Neural cell (in vitro differentiated cells): Measurements from ENCODE around the gene TBC1D24. TPM values are rescaled to one million over a fixed set of nuclear protein-coding genes. Genes with fewer than 3 reads are reported as not detected.

ENCODE experiments used
- H2AFZ ChIP-seq: fragments of 200-600, 300-800 bp; sonication (generic), shearing (Covaris generic); 2 replicates; pipeline ENCODE4 v1.6.0; 2014; ENCODE audit warnings: low read depth, mild to moderate bottlenecking, antibody characterized with exemption, low read length, moderate library complexity
- H3F3A ChIP-seq: fragments of 200-600 bp; shearing (Covaris generic); 2 replicates; pipeline ENCODE4 v1.6.1; 2016; ENCODE audit warnings: mild to moderate bottlenecking, moderate library complexity, mixed read lengths, antibody characterized with exemption, low read length; ENCODE audit not compliant: insufficient read depth, poor library complexity, severe bottlenecking
- H3K27ac ChIP-seq: fragments of 200-600, 300-800 bp; sonication (generic), shearing (Covaris generic); 2 replicates; pipeline ENCODE4 v1.5.1; 2014; ENCODE audit warnings: mild to moderate bottlenecking, low read length, moderate library complexity
- H3K27me3 ChIP-seq: fragments of 300-800, 200-600 bp; sonication (generic), shearing (Covaris generic); 2 replicates; pipeline ENCODE4 v1.6.0; 2014; ENCODE audit warnings: mild to moderate bottlenecking, low read depth, low read length, moderate library complexity; ENCODE audit not compliant: insufficient read depth
- H3K36me3 ChIP-seq: fragments of 300-800, 200-600 bp; sonication (generic), shearing (Covaris generic); 2 replicates; pipeline ENCODE4 v1.5.1; 2014; ENCODE audit warnings: mild to moderate bottlenecking, antibody characterized with exemption, low read length, moderate library complexity; ENCODE audit not compliant: insufficient read depth
- H3K4me2 ChIP-seq: fragments of 300-800, 200-600 bp; sonication (generic), shearing (Covaris generic); 2 replicates; pipeline ENCODE4 v1.6.0; 2014; ENCODE audit warnings: mild to moderate bottlenecking, low read length
- H3K4me3 ChIP-seq: fragments of 300-800, 200-600 bp; sonication (generic), shearing (Covaris generic); 2 replicates; pipeline ENCODE4 v1.5.1; 2014; ENCODE audit warnings: mild to moderate bottlenecking, low read length, moderate library complexity
- H3K79me2 ChIP-seq: fragments of 200-600 bp; shearing (Covaris generic); replicated peaks from 2 replicates; pipeline ENCODE4 v1.6.0; 2014; ENCODE audit warnings: mild to moderate bottlenecking, low read length, moderate library complexity; ENCODE audit not compliant: insufficient read depth
- H3K9ac ChIP-seq: fragments of 300-800, 200-600 bp; sonication (generic), shearing (Covaris generic); 2 replicates; pipeline ENCODE4 v1.6.1; 2016; ENCODE audit warnings: mild to moderate bottlenecking, low read length, mixed read lengths
- H3K9me2 ChIP-seq: fragments of 200-600 bp; shearing (Covaris generic); 2 replicates; pipeline ENCODE4 v1.6.1; 2016; ENCODE audit warnings: mild to moderate bottlenecking, low read length, mixed read lengths; ENCODE audit not compliant: insufficient read depth
- H3K9me3 ChIP-seq: fragments of 200-600, 300-800 bp; sonication (generic), shearing (Covaris generic); 2 replicates; pipeline ENCODE4 v1.6.1; 2016; ENCODE audit warnings: mild to moderate bottlenecking, mixed run types, low read length, moderate library complexity, mixed read lengths
- H4K20me1 ChIP-seq: fragments of 200-600 bp; shearing (Covaris generic); 2 replicates; pipeline ENCODE4 v1.6.1; 2016; ENCODE audit warnings: mild to moderate bottlenecking, mixed run types; ENCODE audit not compliant: insufficient read depth
- EP300 ChIP-seq: fragments of 450-650 bp; conservative IDR thresholded peaks from 2 replicates; pipeline ENCODE4 v1.6.1; 2014; ENCODE audit warnings: antibody characterized with exemption, mild to moderate bottlenecking, moderate library complexity; ENCODE audit not compliant: poor library complexity, severe bottlenecking
- EZH2 ChIP-seq: fragments of 200-600, 300-800 bp; shearing (Covaris generic), sonication (generic); IDR thresholded peaks from 2 replicates; pipeline ENCODE4 v1.6.1; 2014; ENCODE audit warnings: antibody characterized with exemption, low read length, borderline replicate concordance, mild to moderate bottlenecking; ENCODE audit not compliant: insufficient read depth, poor library complexity, severe bottlenecking
- MXI1 ChIP-seq: fragments of 450-650 bp; conservative IDR thresholded peaks from 2 replicates; pipeline ENCODE4 v1.6.1; 2014; ENCODE audit warnings: antibody characterized with exemption, mild to moderate bottlenecking; ENCODE audit not compliant: poor library complexity, severe bottlenecking
- POLR2AphosphoS5 ChIP-seq: IDR thresholded peaks from 2 replicates; pipeline ENCODE4 v1.6.1; 2012
- RAD21 ChIP-seq: fragments of 450-650 bp; conservative IDR thresholded peaks from 2 replicates; pipeline ENCODE4 v1.6.1; 2014; ENCODE audit warnings: antibody characterized with exemption, mild to moderate bottlenecking, moderate library complexity
- SMC3 ChIP-seq: fragments of 450-650 bp; conservative IDR thresholded peaks from 2 replicates; pipeline ENCODE4 v1.6.1; 2014; ENCODE audit warnings: antibody characterized with exemption, mild to moderate bottlenecking, moderate library complexity; ENCODE audit not compliant: poor library complexity
- TAF1 ChIP-seq: IDR thresholded peaks from 2 replicates; pipeline ENCODE4 v1.6.1; 2012; ENCODE audit warnings: low read depth
- polyA plus RNA-seq: library from polyadenylated mRNA; depleted of rRNA; stranded (reverse); fragments of >200 nt; gene quantifications from 2 replicates; pipeline ENCODE4 v1.2.3, GENCODE V29; 2014
- TF ChIP-seq, protein P1 (sequence below): fragments of 450-650 bp; IDR thresholded peaks from 2 replicates; pipeline ENCODE4 v1.5.1; 2014; ENCODE audit warnings: antibody characterized with exemption, mild to moderate bottlenecking, moderate library complexity; ENCODE audit not compliant: poor library complexity, severe bottlenecking
- TF ChIP-seq, protein P2 (sequence below): IDR thresholded peaks from 2 replicates; pipeline ENCODE4 v1.6.1; 2012; ENCODE audit warnings: borderline replicate concordance

Gene TBC1D24
- polyA plus RNA-seq, 1 donor from 2014 or later: 27.1 TPM

DNA sequence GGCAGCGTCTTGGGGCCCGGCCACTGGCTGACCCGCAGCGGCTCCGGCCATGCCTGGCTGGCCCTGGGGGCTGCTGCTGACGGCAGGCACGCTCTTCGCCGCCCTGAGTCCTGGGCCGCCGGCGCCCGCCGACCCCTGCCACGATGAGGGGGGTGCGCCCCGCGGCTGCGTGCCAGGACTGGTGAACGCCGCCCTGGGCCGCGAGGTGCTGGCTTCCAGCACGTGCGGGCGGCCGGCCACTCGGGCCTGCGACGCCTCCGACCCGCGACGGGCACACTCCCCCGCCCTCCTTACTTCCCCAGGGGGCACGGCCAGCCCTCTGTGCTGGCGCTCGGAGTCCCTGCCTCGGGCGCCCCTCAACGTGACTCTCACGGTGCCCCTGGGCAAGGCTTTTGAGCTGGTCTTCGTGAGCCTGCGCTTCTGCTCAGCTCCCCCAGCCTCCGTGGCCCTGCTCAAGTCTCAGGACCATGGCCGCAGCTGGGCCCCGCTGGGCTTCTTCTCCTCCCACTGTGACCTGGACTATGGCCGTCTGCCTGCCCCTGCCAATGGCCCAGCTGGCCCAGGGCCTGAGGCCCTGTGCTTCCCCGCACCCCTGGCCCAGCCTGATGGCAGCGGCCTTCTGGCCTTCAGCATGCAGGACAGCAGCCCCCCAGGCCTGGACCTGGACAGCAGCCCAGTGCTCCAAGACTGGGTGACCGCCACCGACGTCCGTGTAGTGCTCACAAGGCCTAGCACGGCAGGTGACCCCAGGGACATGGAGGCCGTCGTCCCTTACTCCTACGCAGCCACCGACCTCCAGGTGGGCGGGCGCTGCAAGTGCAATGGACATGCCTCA lies 3.1 kb upstream of the TBC1D24 start:
- peaks cover 6% of the 10 kb centered on the region for H3K27me3 ChIP-seq
- no peak for TF ChIP-seq MXI1
- TF ChIP-seq TAF1: no peak
- TF ChIP-seq RAD21: no peak
- no peaks in the 10 kb centered on the region for H3K9me2 ChIP-seq
- H3K9me3 ChIP-seq: no peaks in the 10 kb centered on the region
- H3K27ac ChIP-seq: no peak overlapping the region
- H3K4me2 ChIP-seq: no peak overlapping the region
- H2AFZ ChIP-seq: no peak overlapping the region
- no peaks in the 10 kb centered on the region for H4K20me1 ChIP-seq
- peaks cover 5% of the 10 kb centered on the region for H3K79me2 ChIP-seq
- H3K9ac ChIP-seq: peak overlapping the region; percentile 49
- H3K4me3 ChIP-seq: peak overlapping the region; percentile 52
- H3K36me3 ChIP-seq: no peaks in the 10 kb centered on the region
- no peaks in the 10 kb centered on the region for H3F3A ChIP-seq

DNA sequence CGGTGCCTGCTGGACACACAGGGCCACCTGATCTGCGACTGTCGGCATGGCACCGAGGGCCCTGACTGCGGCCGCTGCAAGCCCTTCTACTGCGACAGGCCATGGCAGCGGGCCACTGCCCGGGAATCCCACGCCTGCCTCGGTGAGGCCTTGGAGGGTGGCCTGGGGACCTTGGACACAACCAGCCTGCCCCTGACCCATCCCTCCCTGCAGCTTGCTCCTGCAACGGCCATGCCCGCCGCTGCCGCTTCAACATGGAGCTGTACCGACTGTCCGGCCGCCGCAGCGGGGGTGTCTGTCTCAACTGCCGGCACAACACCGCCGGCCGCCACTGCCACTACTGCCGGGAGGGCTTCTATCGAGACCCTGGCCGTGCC lies 2.5 kb upstream of the TBC1D24 start:
- H3F3A ChIP-seq: no peaks in the 10 kb centered on the region
- H3K9me2 ChIP-seq: no peaks in the 10 kb centered on the region
- no peaks in the 10 kb centered on the region for H4K20me1 ChIP-seq
- peaks cover 6% of the 10 kb centered on the region for H3K27me3 ChIP-seq
- H3K79me2 ChIP-seq: peaks cover 8% of the 10 kb centered on the region
- no peak for TF ChIP-seq SMC3
- TF ChIP-seq RAD21: no peak
- no peak for TF ChIP-seq EZH2
- TF ChIP-seq, protein P1, sequence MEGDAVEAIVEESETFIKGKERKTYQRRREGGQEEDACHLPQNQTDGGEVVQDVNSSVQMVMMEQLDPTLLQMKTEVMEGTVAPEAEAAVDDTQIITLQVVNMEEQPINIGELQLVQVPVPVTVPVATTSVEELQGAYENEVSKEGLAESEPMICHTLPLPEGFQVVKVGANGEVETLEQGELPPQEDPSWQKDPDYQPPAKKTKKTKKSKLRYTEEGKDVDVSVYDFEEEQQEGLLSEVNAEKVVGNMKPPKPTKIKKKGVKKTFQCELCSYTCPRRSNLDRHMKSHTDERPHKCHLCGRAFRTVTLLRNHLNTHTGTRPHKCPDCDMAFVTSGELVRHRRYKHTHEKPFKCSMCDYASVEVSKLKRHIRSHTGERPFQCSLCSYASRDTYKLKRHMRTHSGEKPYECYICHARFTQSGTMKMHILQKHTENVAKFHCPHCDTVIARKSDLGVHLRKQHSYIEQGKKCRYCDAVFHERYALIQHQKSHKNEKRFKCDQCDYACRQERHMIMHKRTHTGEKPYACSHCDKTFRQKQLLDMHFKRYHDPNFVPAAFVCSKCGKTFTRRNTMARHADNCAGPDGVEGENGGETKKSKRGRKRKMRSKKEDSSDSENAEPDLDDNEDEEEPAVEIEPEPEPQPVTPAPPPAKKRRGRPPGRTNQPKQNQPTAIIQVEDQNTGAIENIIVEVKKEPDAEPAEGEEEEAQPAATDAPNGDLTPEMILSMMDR: no peak
- TF ChIP-seq MXI1: no peak
- TF ChIP-seq, protein P2, sequence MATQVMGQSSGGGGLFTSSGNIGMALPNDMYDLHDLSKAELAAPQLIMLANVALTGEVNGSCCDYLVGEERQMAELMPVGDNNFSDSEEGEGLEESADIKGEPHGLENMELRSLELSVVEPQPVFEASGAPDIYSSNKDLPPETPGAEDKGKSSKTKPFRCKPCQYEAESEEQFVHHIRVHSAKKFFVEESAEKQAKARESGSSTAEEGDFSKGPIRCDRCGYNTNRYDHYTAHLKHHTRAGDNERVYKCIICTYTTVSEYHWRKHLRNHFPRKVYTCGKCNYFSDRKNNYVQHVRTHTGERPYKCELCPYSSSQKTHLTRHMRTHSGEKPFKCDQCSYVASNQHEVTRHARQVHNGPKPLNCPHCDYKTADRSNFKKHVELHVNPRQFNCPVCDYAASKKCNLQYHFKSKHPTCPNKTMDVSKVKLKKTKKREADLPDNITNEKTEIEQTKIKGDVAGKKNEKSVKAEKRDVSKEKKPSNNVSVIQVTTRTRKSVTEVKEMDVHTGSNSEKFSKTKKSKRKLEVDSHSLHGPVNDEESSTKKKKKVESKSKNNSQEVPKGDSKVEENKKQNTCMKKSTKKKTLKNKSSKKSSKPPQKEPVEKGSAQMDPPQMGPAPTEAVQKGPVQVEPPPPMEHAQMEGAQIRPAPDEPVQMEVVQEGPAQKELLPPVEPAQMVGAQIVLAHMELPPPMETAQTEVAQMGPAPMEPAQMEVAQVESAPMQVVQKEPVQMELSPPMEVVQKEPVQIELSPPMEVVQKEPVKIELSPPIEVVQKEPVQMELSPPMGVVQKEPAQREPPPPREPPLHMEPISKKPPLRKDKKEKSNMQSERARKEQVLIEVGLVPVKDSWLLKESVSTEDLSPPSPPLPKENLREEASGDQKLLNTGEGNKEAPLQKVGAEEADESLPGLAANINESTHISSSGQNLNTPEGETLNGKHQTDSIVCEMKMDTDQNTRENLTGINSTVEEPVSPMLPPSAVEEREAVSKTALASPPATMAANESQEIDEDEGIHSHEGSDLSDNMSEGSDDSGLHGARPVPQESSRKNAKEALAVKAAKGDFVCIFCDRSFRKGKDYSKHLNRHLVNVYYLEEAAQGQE: no peak
- no peak for TF ChIP-seq TAF1
- no peak for TF ChIP-seq POLR2AphosphoS5
- TF ChIP-seq EP300: no peak
- no peaks in the 10 kb centered on the region for H3K9me3 ChIP-seq
- H2AFZ ChIP-seq: no peak overlapping the region
- H3K4me2 ChIP-seq: no peak overlapping the region
- no peak overlapping the region for H3K27ac ChIP-seq
- H3K9ac ChIP-seq: no peak overlapping the region
- H3K4me3 ChIP-seq: no peak overlapping the region
- no peaks in the 10 kb centered on the region for H3K36me3 ChIP-seq
